H1 (cell line): Measurements from ENCODE around the gene CHFR. TPM values are rescaled to one million over a fixed set of nuclear protein-coding genes. Genes with fewer than 3 reads are reported as not detected.

Experiments used
- CTCF ChIA-PET: fragments of 300-600 bp; sonication (Branson Sonifier 250); formaldehyde crosslinking; loops from one replicate; lab custom pipeline; 2021; ENCODE audit not compliant: partially characterized antibody; lab: Charles Lee
- POLR2A ChIA-PET: fragments of 300-600 bp; sonication (Branson Sonifier 250); formaldehyde crosslinking; loops from one replicate; lab custom pipeline; 2021; ENCODE audit warnings: inconsistent platforms; ENCODE audit not compliant: partially characterized antibody; lab: Charles Lee
- DNase-seq, 2 experiments: peaks; one replicate each; pipeline versions ENCODE4 v3.0.0 to v3.0.0-alpha.2; 2010 to 2022; ENCODE audit warnings: low spot score in 2 of 2, low read depth in 1 of 2, mixed read lengths in 1 of 2
- FAIRE-seq: peaks from 2 replicates; lab custom pipeline; 2011; peaks lifted over from hg19 to GRCh38; lab: Jason Lieb, UNC
- H2AFZ ChIP-seq: 2 replicates; pipeline ENCODE4 v1.8.1; 2012; ENCODE audit warnings: low read length, inconsistent platforms
- H2AK5ac ChIP-seq: 2 replicates; pipeline ENCODE4 v1.6.1; 2013; ENCODE audit warnings: low read depth, low read length
- H2BK120ac ChIP-seq: replicated peaks from 2 replicates; pipeline ENCODE3; 2013; ENCODE audit warnings: low read depth, low read length, inconsistent platforms
- H2BK12ac ChIP-seq: 2 replicates; pipeline ENCODE4 v1.6.1; 2013; ENCODE audit warnings: low read depth, low read length
- H2BK15ac ChIP-seq: 2 replicates; pipeline ENCODE4 v1.6.1; 2013; ENCODE audit warnings: low read length
- H2BK20ac ChIP-seq: 2 replicates; pipeline ENCODE4 v1.6.1; 2013; ENCODE audit warnings: low read length
- H2BK5ac ChIP-seq: 2 replicates; pipeline ENCODE4 v1.6.1; 2013; ENCODE audit warnings: low read depth, low read length
- H3K14ac ChIP-seq: 2 replicates; pipeline ENCODE4 v1.6.1; 2013; ENCODE audit warnings: inconsistent platforms; ENCODE audit not compliant: insufficient read length
- H3K18ac ChIP-seq: 2 replicates; pipeline ENCODE4 v1.6.1; 2013; ENCODE audit warnings: low read length; ENCODE audit errors: extremely low read depth
- H3K23ac ChIP-seq: 2 replicates; pipeline ENCODE4 v1.6.1; 2013; ENCODE audit warnings: inconsistent platforms; ENCODE audit not compliant: insufficient read length
- H3K23me2 ChIP-seq: 2 replicates; pipeline ENCODE4 v1.6.1; 2013; ENCODE audit warnings: low read depth, low read length
- H3K27ac ChIP-seq: 2 replicates; pipeline ENCODE4 v1.6.1; 2011; ENCODE audit warnings: low read depth, low read length, inconsistent platforms
- H3K27me3 ChIP-seq, 4 experiments: replicated peaks in 1 of 4; 1 replicate in 1 of 4; 2 replicates in 3 of 4; pipeline versions ENCODE4 v1.6.1 to v1.8.1; 2011 to 2013; ENCODE audit warnings: low read length in 3 of 4, mild to moderate bottlenecking in 3 of 4, inconsistent platforms in 2 of 4, mixed read lengths in 2 of 4, moderate library complexity in 1 of 4; ENCODE audit not compliant: control insufficient read depth in 3 of 4, insufficient read depth in 3 of 4; ENCODE audit errors: extremely low read depth in 1 of 4
- H3K36me3 ChIP-seq, 4 experiments: 2 replicates each; pipeline versions ENCODE4 v1.6.1 to v1.8.1; 2011 to 2013; ENCODE audit warnings: mild to moderate bottlenecking in 4 of 4, low read length in 3 of 4, moderate library complexity in 2 of 4, control low read depth in 1 of 4, inconsistent platforms in 1 of 4; ENCODE audit not compliant: insufficient read depth in 4 of 4, control insufficient read depth in 2 of 4
- H3K4ac ChIP-seq: replicated peaks from 2 replicates; pipeline ENCODE3; 2013; ENCODE audit warnings: low read length, low read depth, mixed read lengths, inconsistent platforms; ENCODE audit not compliant: insufficient read length
- H3K4me1 ChIP-seq, 4 experiments: replicated peaks in 1 of 4; 1 replicate in 1 of 4; 2 replicates in 3 of 4; pipeline versions ENCODE4 v1.6.1 to v1.8.1; 2011 to 2013; ENCODE audit warnings: low read length in 3 of 4, inconsistent platforms in 2 of 4, mixed read lengths in 1 of 4; ENCODE audit not compliant: insufficient read depth in 4 of 4, control insufficient read depth in 3 of 4
- H3K4me2 ChIP-seq, 2 experiments: 2 replicates each; pipeline versions ENCODE4 v1.6.1 to v1.8.1; 2011 to 2013; ENCODE audit warnings: low read depth in 2 of 2, low read length in 2 of 2, control low read depth in 1 of 2, inconsistent platforms in 1 of 2, mild to moderate bottlenecking in 1 of 2; ENCODE audit not compliant: insufficient read depth in 1 of 2
- H3K4me3 ChIP-seq, 4 experiments: fragments of 200-600, 300-600 bp in 1 of 4; sonication (generic), shearing (Covaris generic), sonication (Bioruptor Twin) in 1 of 4; 2 replicates each; pipeline versions ENCODE4 v1.5.1 to v1.8.1; 2011 to 2016; ENCODE audit warnings: low read length in 4 of 4, low read depth in 3 of 4, control low read depth in 2 of 4, inconsistent platforms in 2 of 4, mild to moderate bottlenecking in 2 of 4, mixed read lengths in 1 of 4, moderate library complexity in 1 of 4; ENCODE audit not compliant: insufficient read depth in 2 of 4; ENCODE audit errors: extremely low read depth in 1 of 4
- H3K56ac ChIP-seq: replicated peaks from 2 replicates; pipeline ENCODE3; 2013; ENCODE audit warnings: low read depth, mild to moderate bottlenecking, mixed read lengths, low read length, inconsistent platforms; ENCODE audit not compliant: insufficient read length
- H3K79me1 ChIP-seq: 2 replicates; pipeline ENCODE4 v1.6.1; 2013; ENCODE audit warnings: low read depth, low read length, control low read depth
- H3K79me2 ChIP-seq, 2 experiments: 2 replicates each; pipeline versions ENCODE4 v1.6.1 to v1.8.1; 2012 to 2013; ENCODE audit warnings: low read length in 2 of 2, mild to moderate bottlenecking in 2 of 2, inconsistent platforms in 1 of 2; ENCODE audit not compliant: insufficient read depth in 2 of 2, control insufficient read depth in 1 of 2
- H3K9ac ChIP-seq, 4 experiments: replicated peaks in 1 of 4; 1 replicate in 1 of 4; 2 replicates in 3 of 4; pipeline versions ENCODE4 v1.6.1 to v1.8.1; 2011 to 2013; ENCODE audit warnings: low read depth in 3 of 4, low read length in 3 of 4, control low read depth in 2 of 4, mild to moderate bottlenecking in 2 of 4, moderate library complexity in 2 of 4, inconsistent platforms in 1 of 4; ENCODE audit errors: extremely low read depth in 1 of 4
- H3K9me3 ChIP-seq, 2 experiments: 2 replicates each; pipeline versions ENCODE4 v1.6.1 to v1.8.1; 2012 to 2013; ENCODE audit warnings: mild to moderate bottlenecking in 2 of 2, moderate library complexity in 2 of 2, control low read depth in 1 of 2, inconsistent platforms in 1 of 2, low read depth in 1 of 2, low read length in 1 of 2, mixed read lengths in 1 of 2; ENCODE audit not compliant: insufficient read depth in 2 of 2
- H4K20me1 ChIP-seq, 2 experiments: replicated peaks in 1 of 2; 2 replicates each; pipeline versions ENCODE3 to v1.8.1; 2011 to 2013; ENCODE audit warnings: inconsistent platforms in 2 of 2, low read length in 2 of 2, mild to moderate bottlenecking in 1 of 2; ENCODE audit not compliant: insufficient read depth in 2 of 2, control insufficient read depth in 1 of 2
- H4K5ac ChIP-seq: 2 replicates; pipeline ENCODE4 v1.6.1; 2013; ENCODE audit warnings: low read length, low read depth, mixed read lengths, inconsistent platforms; ENCODE audit not compliant: insufficient read length
- H4K8ac ChIP-seq: 2 replicates; pipeline ENCODE4 v1.8.0; 2013; ENCODE audit warnings: mild to moderate bottlenecking, moderate library complexity, low read length, inconsistent platforms; ENCODE audit not compliant: insufficient read depth; ENCODE audit errors: extremely low read depth
- H4K91ac ChIP-seq: replicated peaks from 2 replicates; pipeline ENCODE3; 2013; ENCODE audit warnings: low read length, mixed read lengths, inconsistent platforms; ENCODE audit not compliant: insufficient read length
- CEBPB ChIP-seq: IDR thresholded peaks from 2 replicates; pipeline ENCODE4 v1.6.1; 2012; ENCODE audit warnings: low read depth, low read length
- JUND ChIP-seq: IDR thresholded peaks from 2 replicates; pipeline ENCODE4 v1.6.1; 2011; ENCODE audit warnings: mild to moderate bottlenecking, improper control_type of control experiment, low read length
- SAP30 ChIP-seq: fragments of 300-600 bp; sonication (generic); IDR thresholded peaks from 2 replicates; pipeline ENCODE4 v1.7.1; 2012; ENCODE audit warnings: low read length, moderate library complexity, mild to moderate bottlenecking, inconsistent platforms; ENCODE audit not compliant: insufficient read depth, insufficient replicate concordance
- SRF ChIP-seq: IDR thresholded peaks from 2 replicates; pipeline ENCODE4 v1.6.1; 2011; ENCODE audit warnings: mild to moderate bottlenecking, low read depth, low read length, moderate library complexity
- TAF7 ChIP-seq: optimal IDR thresholded peaks from 2 replicates; pipeline ENCODE3; 2011; ENCODE audit warnings: low read depth, mild to moderate bottlenecking, inconsistent platforms, low read length, moderate library complexity, borderline replicate concordance
- TEAD4 ChIP-seq: IDR thresholded peaks from 2 replicates; pipeline ENCODE4 v1.6.1; 2012; ENCODE audit warnings: low read depth, low read length, inconsistent platforms, mixed read lengths
- WGBS, 2 experiments: shearing (Covaris generic) in 1 of 2; methylation state at CpG; one replicate each; pipeline versions ENCODE4 v1.1.6 to v1.1.7; 2013 to 2015; ENCODE audit warnings: low lambda C conversion rate in 2 of 2, mixed read lengths in 2 of 2, inconsistent platforms in 1 of 2, low coverage in 1 of 2, missing lambda C conversion rate in 1 of 2; ENCODE audit not compliant: insufficient replicate concordance in 2 of 2, insufficient coverage in 1 of 2, insufficient read length in 1 of 2; ENCODE audit errors: extremely low coverage in 1 of 2, missing lambda C conversion rate in 1 of 2; 5-methylcytosine and 5-hydroxymethylcytosine counted together
- polyA plus RNA-seq, 7 experiments: library from polyadenylated mRNA; depleted of rRNA in 3 of 7; stranded (reverse) in 5 of 7; unstranded in 2 of 7; fragments of >200 nt in 5 of 7; fragments of 200-250 nt in 2 of 7; gene quantifications; 1 replicate in 5 of 7; 2 replicates in 1 of 7; 4 replicates in 1 of 7; pipeline versions ENCODE4 v1.2.1 to v1.2.3, GENCODE V29; 2011 to 2013; ENCODE audit warnings: missing spikeins in 2 of 7, mixed read lengths in 2 of 7
- total RNA-seq: library from RNA; stranded (reverse); fragmentation: NEBNext Ultra II Directional; extraction: Animal tissue kit (Norgen Biotek cat#: 25700); gene quantifications from 2 replicates; pipeline ENCODE4 v1.2.1, GENCODE V29; 2021

CHFR gene
- total and polyA plus RNA-seq, 2 of the 8 experiments (the other 6 are each of a cell fraction or from before 2014, with no cell fraction given) = 31.4 to 44.6 TPM

GRCh38 chr12:132866251-132866828 is 21.1 kb downstream of the CHFR start:
- peaks cover 7 to 40% (median 18%) of the 10 kb centered on the region in 4 experiments; a peak in 6 of 8 replicates for H3K36me3 ChIP-seq
- no peak overlapping the region for H3K56ac ChIP-seq
- no peaks in the 10 kb centered on the region for H3K27me3 ChIP-seq
- no peak overlapping the region for H3K4me3 ChIP-seq
- H4K8ac ChIP-seq = no peak overlapping the region
- H3K27ac ChIP-seq = no peak overlapping the region
- no peaks in the 10 kb centered on the region; the same call in 1 of the 2 replicates for H3K23me2 ChIP-seq
- no peak overlapping the region for H3K4me2 ChIP-seq
- H2BK120ac ChIP-seq = no peak overlapping the region
- FAIRE-seq = peak; percentile 84
- no peak overlapping the region for H2BK20ac ChIP-seq
- H3K79me1 ChIP-seq = no peaks in the 10 kb centered on the region
- no peak overlapping the region for H2AK5ac ChIP-seq
- TF ChIP-seq SRF (no peak), JUND (no peak), TAF7 (no peak), TEAD4 (peak; percentile 44; the same call in 1 of the 2 replicates), CEBPB (peak; percentile 17), SAP30 (no peak)
- H4K5ac ChIP-seq = no peak overlapping the region
- peaks cover 0 to 3% of the 10 kb centered on the region in 2 experiments; a peak in 2 of 4 replicates for H3K79me2 ChIP-seq
- H4K91ac ChIP-seq = no peak overlapping the region
- H3K4me1 ChIP-seq = no peaks in the 10 kb centered on the region
- ChIA-PET CTCF (interaction anchor here (1.3 kb wide), 1 partner anchor 32 kb away, joined by 3 read pairs; no protein-coding TSS in a partner anchor), POLR2A (no interaction called here)
- H2AFZ ChIP-seq = no peak overlapping the region
- H2BK12ac ChIP-seq = peak overlapping the region; percentile 75
- H2BK15ac ChIP-seq = no peak overlapping the region
- H3K9me3 ChIP-seq = no peaks in the 10 kb centered on the region
- no peak for DNase-seq
- H3K4ac ChIP-seq = no peak overlapping the region
- H3K18ac ChIP-seq = no peak overlapping the region
- peak overlapping the region; percentile 80; the same call in 1 of the 2 replicates for H2BK5ac ChIP-seq
- 98% methylated on average over 14 of the region's 14 CpGs; no CpG with 5 or more reads in 1 of the 2 experiments for WGBS, 2 experiments
- H3K23ac ChIP-seq = no peak overlapping the region
- H3K14ac ChIP-seq = no peak overlapping the region
- H4K20me1 ChIP-seq = peaks cover 0 to 9% of the 10 kb centered on the region in 2 experiments
- H3K9ac ChIP-seq = no peak overlapping the region
